Endothelial cell of umbilical vein (primary cell): ENCODE results near the gene BRAT1. TPM values are rescaled to one million over a fixed set of nuclear protein-coding genes. Genes with fewer than 3 reads are reported as not detected.

Experiments used
- BruUV-seq: library from RNA; stranded (reverse); fragments of 400-500 nt; replicated peaks from 2 replicates; lab custom pipeline; 2021; lab: Mats Ljungman, UMichigan
- CTCF ChIA-PET: fragments of 300-600, 350-600 bp; sonication (Branson Sonifier 250); formaldehyde crosslinking; loops from one replicate; lab custom pipeline; 2021; ENCODE audit warnings: antibody characterized with exemption, inconsistent platforms; lab: Charles Lee
- POLR2A ChIA-PET: fragments of 300-600, 350-600 bp; sonication (Branson Sonifier 250); formaldehyde crosslinking; loops from one replicate; lab custom pipeline; 2021; ENCODE audit warnings: antibody characterized with exemption, inconsistent platforms; lab: Charles Lee
- DNase-seq: peaks from one replicate; pipeline ENCODE4 v3.0.0-alpha.2; 2011; ENCODE audit warnings: low read depth, low spot score
- FAIRE-seq: peaks from 2 replicates; lab custom pipeline; 2011; peaks lifted over from hg19 to GRCh38; lab: Jason Lieb, UNC
- H2AFZ ChIP-seq: 2 replicates; pipeline ENCODE4 v1.6.0; 2012; ENCODE audit warnings: low read depth, low read length, control low read depth, inconsistent platforms
- H3K27ac ChIP-seq: 2 replicates; pipeline ENCODE4 v1.5.1; 2011; ENCODE audit warnings: low read depth, mild to moderate bottlenecking, control low read depth, low read length, moderate library complexity; ENCODE audit not compliant: insufficient read depth
- H3K27me3 ChIP-seq, 2 experiments: 2 replicates each; pipeline versions ENCODE4 v1.6.0 to v1.6.1; 2011; ENCODE audit warnings: low read length in 2 of 2, mixed read lengths in 1 of 2; ENCODE audit not compliant: control insufficient read depth in 2 of 2, insufficient read depth in 2 of 2
- H3K36me3 ChIP-seq, 2 experiments: 2 replicates in 1 of 2; 3 replicates in 1 of 2; pipeline ENCODE4 v1.5.1; 2011; ENCODE audit warnings: low read length in 2 of 2, mild to moderate bottlenecking in 1 of 2, moderate library complexity in 1 of 2; ENCODE audit not compliant: control insufficient read depth in 2 of 2, insufficient read depth in 2 of 2; ENCODE audit errors: extremely low read depth in 1 of 2
- H3K4me1 ChIP-seq: 3 replicates; pipeline ENCODE4 v1.5.1; 2011; ENCODE audit warnings: mild to moderate bottlenecking, low read length; ENCODE audit not compliant: control insufficient read depth, insufficient read depth; ENCODE audit errors: extremely low read depth
- H3K4me2 ChIP-seq: 2 replicates; pipeline ENCODE4 v1.6.1; 2011; ENCODE audit warnings: low read length, control low read depth, mixed read lengths; ENCODE audit not compliant: insufficient read depth
- H3K4me3 ChIP-seq, 3 experiments: fragments of 200-600 bp in 1 of 3; sonication (generic), shearing (Covaris generic) in 1 of 3; replicated peaks in 1 of 3; 2 replicates each; pipeline ENCODE4 v1.5.1; 2011 to 2016; ENCODE audit warnings: control low read depth in 3 of 3, low read length in 3 of 3, mild to moderate bottlenecking in 2 of 3, inconsistent platforms in 1 of 3, low read depth in 1 of 3, moderate library complexity in 1 of 3; ENCODE audit not compliant: insufficient read depth in 1 of 3
- H3K79me2 ChIP-seq: 2 replicates; pipeline ENCODE4 v1.6.0; 2012; ENCODE audit warnings: low read length, inconsistent platforms; ENCODE audit not compliant: control insufficient read depth, insufficient read depth
- H3K9ac ChIP-seq: replicated peaks from 2 replicates; pipeline ENCODE3; 2011; ENCODE audit warnings: low read length, control low read depth; ENCODE audit not compliant: insufficient read depth; ENCODE audit errors: extremely low read depth
- H3K9me1 ChIP-seq: replicated peaks from 3 replicates; pipeline ENCODE4 v1.6.0; 2011; ENCODE audit warnings: mild to moderate bottlenecking, low read length; ENCODE audit not compliant: control insufficient read depth, insufficient read depth; ENCODE audit errors: extremely low read depth
- H3K9me3 ChIP-seq: replicated peaks from 2 replicates; pipeline ENCODE4 v1.5.1; 2012; ENCODE audit warnings: low read length, inconsistent platforms; ENCODE audit not compliant: control insufficient read depth, insufficient read depth
- H4K20me1 ChIP-seq: replicated peaks from 2 replicates; pipeline ENCODE3; 2011; ENCODE audit warnings: mild to moderate bottlenecking, low read length; ENCODE audit not compliant: control insufficient read depth, insufficient read depth; ENCODE audit errors: extremely low read depth
- CTCF ChIP-seq, 2 donors: IDR thresholded peaks; 1 replicate in 1 of 2; 2 replicates in 1 of 2; pipeline ENCODE4 v1.5.1; 2011; ENCODE audit warnings: low read length in 2 of 2, mild to moderate bottlenecking in 2 of 2, moderate library complexity in 2 of 2, control low read depth in 1 of 2, inconsistent platforms in 1 of 2, low read depth in 1 of 2; ENCODE audit not compliant: insufficient read depth in 1 of 2; ENCODE audit errors: extremely low read depth in 1 of 2
- EZH2 ChIP-seq: IDR thresholded peaks from 2 replicates; pipeline ENCODE4 v1.6.1; 2012; ENCODE audit warnings: borderline replicate concordance, low read depth, mild to moderate bottlenecking, moderate library complexity, low read length, inconsistent platforms; ENCODE audit not compliant: severe bottlenecking
- FOS ChIP-seq: IDR thresholded peaks from 2 replicates; pipeline ENCODE4 v1.6.1; 2011; ENCODE audit warnings: mild to moderate bottlenecking, low read length, moderate library complexity, borderline replicate concordance; ENCODE audit not compliant: insufficient read depth
- GATA2 ChIP-seq: IDR thresholded peaks from 2 replicates; pipeline ENCODE4 v1.7.0; 2011; ENCODE audit warnings: low read depth, mild to moderate bottlenecking, moderate library complexity, mixed read lengths, low read length; ENCODE audit not compliant: insufficient read length, insufficient read depth
- JUN ChIP-seq: IDR thresholded peaks from 2 replicates; pipeline ENCODE4 v1.6.1; 2011; ENCODE audit warnings: borderline replicate concordance, low read depth; ENCODE audit not compliant: insufficient read length, insufficient read depth
- MAX ChIP-seq: IDR thresholded peaks from 2 replicates; pipeline ENCODE4 v1.6.1; 2011; ENCODE audit not compliant: insufficient read depth, insufficient read length
- MYC ChIP-seq: IDR thresholded peaks from one replicate; pipeline ENCODE4 v1.6.1; 2011; ENCODE audit warnings: mild to moderate bottlenecking, low read depth, low read length
- POLR2A ChIP-seq: IDR thresholded peaks from 2 replicates; pipeline ENCODE4 v1.6.1; 2012; ENCODE audit warnings: low read depth, mild to moderate bottlenecking, control low read depth, low read length
- POLR2AphosphoS5 ChIP-seq: IDR thresholded peaks from 2 replicates; pipeline ENCODE4 v1.6.1; 2012; ENCODE audit warnings: low read depth, mild to moderate bottlenecking, control low read depth, low read length, moderate library complexity; ENCODE audit not compliant: insufficient read depth
- dilution Hi-C: fragments of 300-500 bp; cut with MboI; formaldehyde crosslinking; loops from one replicate; pipeline ENCODE4 v1.15.0; 2019; ENCODE audit warnings: low sequenced_read_pairs; ENCODE audit not compliant: extremely low pct_ligation_motif_present
- intact Hi-C: fragments of 100-400 bp; cut with micrococcal nuclease; formaldehyde crosslinking; loops from one replicate; pipeline ENCODE4 v1.10.0; 2022
- polyA plus RNA-seq, 4 experiments: library from polyadenylated mRNA; depleted of rRNA in 3 of 4; stranded (reverse) in 3 of 4; unstranded in 1 of 4; fragments of >200 nt; gene quantifications; 2 replicates each; pipeline versions ENCODE4 v1.2.1 to v1.2.3, GENCODE V29; 2011 to 2012; ENCODE audit warnings: missing spikeins in 1 of 4
- total RNA-seq: library from RNA; stranded (reverse); gene quantifications from 2 replicates; pipeline ENCODE4 v1.2.3, GENCODE V29; 2021

BRAT1 gene
- total and polyA plus RNA-seq, 2 donors (not counting 3 experiments of a cell fraction or from before 2014, with no cell fraction given), result 31.1 to 31.6 TPM

DNA sequence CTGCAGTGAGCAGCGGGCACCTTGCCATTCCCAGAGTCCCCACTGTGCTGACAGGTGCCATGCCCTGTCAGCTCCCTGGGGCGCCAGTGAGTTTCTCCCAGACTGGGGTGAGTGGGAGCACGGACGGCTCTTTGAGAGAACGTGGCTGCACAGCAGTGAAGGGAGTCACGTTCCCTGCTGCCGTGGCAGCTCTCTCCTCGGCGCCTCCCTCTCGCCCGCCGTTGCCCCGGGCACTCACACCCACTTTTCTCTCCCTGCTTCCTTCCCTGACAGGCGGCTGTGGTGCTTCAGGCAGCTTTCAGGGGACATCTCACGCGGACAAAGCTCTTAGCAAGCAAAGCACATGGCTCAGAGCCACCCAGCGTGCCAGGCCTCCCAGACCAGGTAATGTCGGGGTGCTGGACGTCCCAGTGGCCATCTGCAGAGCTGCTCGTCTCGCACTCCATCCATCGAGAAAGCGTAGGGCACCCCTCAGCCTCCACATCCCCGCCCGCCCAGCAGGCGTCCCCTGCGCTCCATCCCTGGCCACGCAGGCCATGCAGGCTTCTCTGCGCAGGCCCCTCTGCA is 49.4 kb upstream of the BRAT1 start:
- ChIA-PET POLR2A (no interaction called here), CTCF (interaction anchor here (1.3 to 1.5 kb wide), 3 partner anchors 27 to 57 kb away, joined by 4 to 5 read pairs (median 4); partner anchors contain the start of gene TTYH3)
- no peak overlapping the region for H3K4me3 ChIP-seq
- H3K4me1 ChIP-seq, result peaks cover 13% of the 10 kb centered on the region
- no peaks in the 10 kb centered on the region for H3K9me3 ChIP-seq
- TF ChIP-seq POLR2A, result no peak
- no peak for TF ChIP-seq MAX
- no peak for TF ChIP-seq EZH2
- TF ChIP-seq CTCF (IDR thresholded peaks at IDR 0.05; ENCODE audit: extremely low read depth in 1 of 2, insufficient read depth in 1 of 2, low read depth in 1 of 2, low read length in 2 of 2), result no peak
- no peak for TF ChIP-seq GATA2
- no peak for TF ChIP-seq FOS
- TF ChIP-seq JUN, result no peak
- TF ChIP-seq POLR2AphosphoS5, result no peak
- TF ChIP-seq MYC, result no peak
- H3K27ac ChIP-seq, result no peak overlapping the region
- DNase-seq (no peak), FAIRE-seq (no peak)
- no peaks in the 10 kb centered on the region for H3K27me3 ChIP-seq
- H2AFZ ChIP-seq, result no peak overlapping the region
- no peaks in the 10 kb centered on the region for H4K20me1 ChIP-seq
- H3K9ac ChIP-seq, result no peak overlapping the region
- H3K36me3 ChIP-seq, result no peaks in the 10 kb centered on the region
- no peaks in the 10 kb centered on the region for H3K9me1 ChIP-seq
- no TSS peak for BruUV-seq
- no peaks in the 10 kb centered on the region for H3K79me2 ChIP-seq
- dilution Hi-C loops, result no loop called here
- intact Hi-C loops, result loop anchor here (5.0 kb wide), 1 partner anchor 58 kb away; no protein-coding TSS in a partner anchor
- no peak overlapping the region for H3K4me2 ChIP-seq
